Chondrocyte (in vitro differentiated cells): ENCODE results near the gene PIK3C2B. TPM values are rescaled to one million over a fixed set of nuclear protein-coding genes. Genes with fewer than 3 reads are reported as not detected.

ENCODE experiments used
- DNase-seq: peaks from one replicate; pipeline ENCODE4 v3.0.0; 2021; ENCODE audit warnings: mixed read lengths, low spot score
- H3K27ac Mint-ChIP-seq: one replicate; pipeline ENCODE4 v1.8.0; 2021; ENCODE audit warnings: mild to moderate bottlenecking, moderate library complexity, mixed read lengths; ENCODE audit not compliant: unreplicated experiment
- H3K27me3 Mint-ChIP-seq: 2 replicates; pipeline ENCODE4 v1.8.0; 2021; ENCODE audit warnings: low read depth, mixed read lengths
- H3K36me3 Mint-ChIP-seq: 2 replicates; pipeline ENCODE4 v1.8.0; 2021; ENCODE audit warnings: low read depth, mixed read lengths
- H3K4me1 Mint-ChIP-seq: 2 replicates; pipeline ENCODE4 v1.8.0; 2021; ENCODE audit warnings: low read depth, mild to moderate bottlenecking, mixed read lengths
- H3K4me3 Mint-ChIP-seq: one replicate; pipeline ENCODE4 v1.8.0; 2021; ENCODE audit warnings: mild to moderate bottlenecking, moderate library complexity, mixed read lengths; ENCODE audit not compliant: unreplicated experiment
- H3K9me3 Mint-ChIP-seq: 2 replicates; pipeline ENCODE4 v1.8.0; 2021; ENCODE audit warnings: low read depth, mixed read lengths
- CTCF ChIP-seq: fragments of 200-600 bp; sonication (generic); IDR thresholded peaks from 2 replicates; pipeline ENCODE4 v1.5.0; 2021; ENCODE audit warnings: antibody characterized with exemption, mild to moderate bottlenecking, moderate library complexity
- total RNA-seq: library from RNA; stranded (reverse); gene quantifications from 3 replicates; pipeline ENCODE4 v1.2.1, GENCODE V29; 2021

Gene PIK3C2B
- total RNA-seq, 1 donor from 2014 or later: 19.5 TPM

GRCh38 chr1:204455831-204456145 is 38.8 kb downstream of the PIK3C2B start:
- TF ChIP-seq CTCF: no peak
- no peaks in the 10 kb centered on the region for H3K9me3 Mint-ChIP-seq
- no peak overlapping the region for H3K4me3 Mint-ChIP-seq
- H3K27ac Mint-ChIP-seq: no peak overlapping the region
- H3K4me1 Mint-ChIP-seq: no peaks in the 10 kb centered on the region
- DNase-seq: peak; percentile 70
- H3K36me3 Mint-ChIP-seq: peaks cover 34% of the 10 kb centered on the region
- no peaks in the 10 kb centered on the region for H3K27me3 Mint-ChIP-seq

- Mint-ChIP-seq H3K4me3 (no peak overlapping the region), H3K36me3 (peaks cover 31% of the 10 kb centered on the region), H3K4me1 (no peaks in the 10 kb centered on the region), H3K9me3 (no peaks in the 10 kb centered on the region), H3K27me3 (no peaks in the 10 kb centered on the region), H3K27ac (no peak overlapping the region)
- TF ChIP-seq CTCF: no peak
- DNase-seq: peak; percentile 40
Measured at GRCh38 chr1:204455063-204455830, 39.4 kb downstream of the PIK3C2B start.

- Mint-ChIP-seq H3K27me3 (no peaks in the 10 kb centered on the region), H3K9me3 (no peaks in the 10 kb centered on the region), H3K4me1 (no peaks in the 10 kb centered on the region), H3K27ac (no peak overlapping the region), H3K36me3 (peaks cover 25% of the 10 kb centered on the region), H3K4me3 (no peak overlapping the region)
- peak; percentile 18 for DNase-seq
- no peak for TF ChIP-seq CTCF
Measured at GRCh38 chr1:204454476-204454875, 40.1 kb downstream of the PIK3C2B start.

- no peak overlapping the region for H3K27ac Mint-ChIP-seq
- no peak for DNase-seq
- no peak overlapping the region for H3K4me3 Mint-ChIP-seq
- H3K9me3 Mint-ChIP-seq: no peaks in the 10 kb centered on the region
- H3K36me3 Mint-ChIP-seq: peaks cover 21% of the 10 kb centered on the region
- H3K27me3 Mint-ChIP-seq: no peaks in the 10 kb centered on the region
- TF ChIP-seq CTCF: no peak
- no peaks in the 10 kb centered on the region for H3K4me1 Mint-ChIP-seq
Measured at GRCh38 chr1:204453141-204453772, 41.3 kb downstream of the PIK3C2B start.

- Mint-ChIP-seq H3K9me3 (no peaks in the 10 kb centered on the region), H3K27ac (no peak overlapping the region), H3K36me3 (peaks cover 17% of the 10 kb centered on the region), H3K27me3 (no peaks in the 10 kb centered on the region), H3K4me1 (peaks cover 4% of the 10 kb centered on the region), H3K4me3 (no peak overlapping the region)
- no peak for TF ChIP-seq CTCF
- DNase-seq: no peak
Measured at GRCh38 chr1:204451352-204452124, 43.1 kb downstream of the PIK3C2B start.
